ENCODE results near the gene WWP2.

Gene WWP2

DNA sequence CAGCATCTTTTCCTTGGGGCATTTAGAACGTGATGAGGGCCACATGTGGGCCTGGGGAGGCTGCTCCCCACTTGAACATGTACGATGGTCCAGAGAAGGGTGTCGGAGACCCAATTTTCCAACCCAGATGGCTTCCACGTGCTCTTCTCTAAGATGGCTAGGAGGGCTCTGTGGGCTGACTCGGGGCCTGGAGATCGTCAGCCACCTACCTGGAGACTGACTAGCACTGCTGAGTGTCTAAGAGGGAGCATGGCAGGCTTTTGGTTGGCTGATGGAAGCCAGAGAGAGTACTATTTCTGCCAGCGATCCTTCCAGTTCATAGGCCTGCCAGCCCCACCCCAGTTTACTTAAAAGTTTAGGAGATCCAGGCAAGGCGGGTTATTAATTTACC, 128.8 kb downstream of the WWP2 start:
- no peak for DNase-seq

- no peak for DNase-seq
These were observed 130.2 kb downstream of the WWP2 start for GRCh38 chr16:69892378-69892777.

DNA sequence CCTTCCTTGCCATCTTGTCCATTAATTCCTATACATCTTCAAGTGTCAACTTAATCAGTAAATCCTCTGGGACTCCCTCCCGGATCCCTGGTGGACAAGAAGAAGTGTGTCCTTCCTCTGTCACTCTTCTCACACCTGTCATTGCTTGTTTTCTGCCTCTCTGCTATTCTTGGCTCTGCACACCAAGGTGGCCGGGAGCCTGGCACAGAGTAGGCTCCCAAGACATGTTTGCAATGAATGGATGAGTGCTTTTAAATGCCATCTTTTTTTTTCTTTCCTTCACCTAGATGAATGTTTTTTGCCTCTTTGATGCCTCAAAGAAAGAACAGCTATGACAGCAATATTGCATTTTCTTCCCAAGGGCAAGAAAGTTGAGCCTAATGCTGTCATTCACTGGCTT, 131.0 kb downstream of the WWP2 start:
- no peak for DNase-seq

- DNase-seq, result no peak
These were observed 132.5 kb downstream of the WWP2 start for GRCh38 chr16:69894676-69895075.

- DNase-seq, result no peak
These were observed 141.8 kb downstream of the WWP2 start for GRCh38 chr16:69903865-69904415.

GRCh38 chr16:69904495-69905170, 142.5 kb downstream of the WWP2 start:
- no peak for DNase-seq

DNA sequence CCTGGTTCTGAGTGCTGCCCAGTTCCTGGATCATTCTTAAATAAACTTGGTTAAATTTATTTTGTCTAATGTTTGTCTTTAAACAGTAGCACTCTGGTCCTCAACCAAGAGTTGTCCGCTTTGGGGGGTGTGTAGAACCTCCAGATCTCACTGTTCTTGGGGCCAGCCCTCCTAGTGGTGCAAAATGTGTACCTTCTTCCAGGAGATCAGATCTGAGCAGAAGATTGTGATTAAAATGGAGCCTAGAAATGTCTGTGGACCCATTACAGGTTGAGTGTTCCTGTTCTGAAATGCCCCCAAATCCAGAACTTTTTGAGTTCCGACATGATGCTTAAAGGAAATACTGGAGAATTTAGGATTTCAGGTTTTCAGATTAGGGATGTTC, 143.0 kb downstream of the WWP2 start:
- DNase-seq, result no peak

GRCh38 chr16:69906838-69907401, 144.8 kb downstream of the WWP2 start:
- no peak for DNase-seq

- DNase-seq, result no peak
These were observed 146.9 kb downstream of the WWP2 start for GRCh38 chr16:69909043-69909442.

GRCh38 chr16:69909760-69910159, 147.6 kb downstream of the WWP2 start:
- no peak for DNase-seq

GRCh38 chr16:69910964-69911363, 148.8 kb downstream of the WWP2 start:
- no peak for DNase-seq

DNA sequence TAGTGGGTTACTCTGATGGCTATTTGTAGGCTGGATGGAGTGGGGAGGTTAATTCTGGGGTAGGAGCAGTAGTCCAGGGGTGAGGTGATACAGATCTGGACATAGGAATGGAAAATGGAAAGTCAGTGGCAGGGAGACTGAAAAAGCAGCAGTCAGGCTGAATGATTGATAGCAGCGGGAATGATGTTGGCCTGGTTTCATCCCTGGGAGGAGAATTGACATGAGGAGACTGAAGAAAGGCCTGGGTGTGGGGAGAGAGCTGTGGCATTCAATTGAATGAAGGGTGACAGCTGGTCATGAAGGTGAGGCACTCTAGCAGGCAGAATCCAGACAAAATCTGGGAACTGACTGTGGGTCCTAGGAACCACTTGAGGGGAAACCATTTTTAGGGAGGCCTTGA, 154.3 kb downstream of the WWP2 start:
- no peak for DNase-seq

DNA sequence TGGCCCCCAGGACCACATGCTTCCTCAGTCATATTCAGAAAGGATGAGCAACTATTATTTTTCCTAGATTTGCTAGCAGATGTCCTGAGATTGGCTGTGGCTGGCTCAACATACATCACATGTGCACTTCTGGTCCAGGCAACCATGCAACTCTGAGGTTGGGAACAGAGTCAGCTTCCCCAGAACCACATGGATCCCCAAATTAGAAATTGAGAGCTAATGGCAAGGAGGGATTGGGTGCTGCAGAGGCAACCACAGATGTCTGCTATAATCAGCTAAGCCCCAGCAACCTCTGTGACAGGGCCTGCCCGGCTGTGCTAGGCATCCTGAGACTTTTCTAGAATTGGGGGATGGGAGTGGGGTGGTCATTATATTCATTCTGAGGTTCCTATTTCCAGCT, 155.2 kb downstream of the WWP2 start:
- no peak for DNase-seq

DNA sequence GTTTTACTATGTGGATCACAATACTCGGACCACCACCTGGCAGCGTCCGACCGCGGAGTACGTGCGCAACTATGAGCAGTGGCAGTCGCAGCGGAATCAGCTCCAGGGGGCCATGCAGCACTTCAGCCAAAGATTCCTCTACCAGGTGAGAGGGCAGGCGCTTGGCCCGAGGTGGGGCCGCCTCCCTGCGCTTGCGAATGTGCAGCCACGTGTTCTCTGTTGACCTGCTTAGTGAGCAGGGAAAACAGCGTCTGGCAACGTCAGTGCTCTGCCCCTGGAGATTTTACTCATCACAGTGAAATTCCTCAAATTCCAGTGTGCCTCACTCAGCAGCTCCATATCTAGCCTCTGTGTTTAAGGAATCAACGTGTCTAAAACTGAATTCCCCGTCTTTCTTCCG, 155.6 kb downstream of the WWP2 start:
- no peak for DNase-seq

- no peak for DNase-seq
These were observed 156.1 kb downstream of the WWP2 start for GRCh38 chr16:69918241-69918640.

- DNase-seq, result no peak
These were observed 159.0 kb downstream of the WWP2 start for GRCh38 chr16:69921127-69921526.

- no peak for DNase-seq
These were observed 160.1 kb downstream of the WWP2 start for GRCh38 chr16:69922200-69922599.

GRCh38 chr16:69924041-69924775, 162.1 kb downstream of the WWP2 start:
- DNase-seq, result no peak

DNA sequence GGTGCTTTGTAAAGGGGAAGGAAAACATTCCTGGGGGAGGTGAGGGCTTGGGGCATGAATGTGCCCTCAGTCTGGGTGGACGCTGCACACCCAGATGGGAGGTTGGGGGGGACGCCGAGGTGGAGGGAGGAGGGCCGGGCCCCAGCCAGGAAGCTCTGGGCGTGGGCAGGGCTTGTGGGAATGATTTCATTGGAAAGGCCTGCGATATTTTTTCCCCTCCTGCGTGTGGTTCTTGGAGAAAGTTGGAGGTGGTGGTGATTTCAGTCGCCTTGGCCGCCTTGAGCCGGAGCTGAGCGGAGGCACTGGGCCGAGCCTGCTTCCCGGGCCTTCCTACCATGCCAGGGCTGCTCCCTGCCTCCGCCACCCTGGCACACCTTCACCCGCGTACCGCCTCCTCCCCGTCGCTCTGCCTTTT, 162.7 kb downstream of the WWP2 start:
- no peak for DNase-seq

DNA sequence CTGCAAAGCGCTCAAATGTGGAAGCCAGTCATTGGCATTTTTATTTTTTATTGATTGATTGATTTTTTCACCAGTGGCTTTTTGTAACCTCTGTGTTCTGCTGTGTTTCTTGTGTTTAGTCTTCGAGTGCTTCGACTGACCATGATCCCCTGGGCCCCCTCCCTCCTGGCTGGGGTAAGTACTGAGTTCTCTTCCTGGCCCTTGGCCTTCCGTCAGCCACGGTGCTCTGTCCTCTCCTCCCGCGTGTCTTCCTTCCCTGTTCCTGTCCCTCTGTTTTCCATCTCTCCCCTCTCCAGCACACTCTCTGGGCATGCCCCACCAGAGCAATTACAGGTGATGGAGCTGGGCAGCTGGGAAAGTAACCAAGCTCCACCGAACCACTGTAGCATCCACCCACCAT, 163.2 kb downstream of the WWP2 start:
- no peak for DNase-seq

DNA sequence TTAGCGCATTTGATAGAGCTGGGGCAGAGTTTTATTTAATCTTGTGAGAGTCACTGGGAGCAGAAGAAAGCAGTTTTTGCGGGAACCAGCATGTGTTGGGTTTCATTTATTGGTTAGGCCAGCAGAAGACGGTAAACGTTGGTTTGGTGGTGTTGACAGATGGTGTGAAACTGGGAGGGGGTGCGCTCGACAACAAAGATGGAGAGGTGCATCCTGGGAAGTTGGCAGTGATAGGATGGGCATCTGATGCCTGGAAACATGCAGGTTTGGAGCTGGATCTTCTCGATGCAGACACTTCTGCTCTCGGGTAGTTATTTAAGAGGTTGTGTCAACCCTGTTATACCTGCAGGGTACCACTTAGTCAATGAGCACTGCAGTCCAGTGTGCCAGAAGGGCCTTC, 164.1 kb downstream of the WWP2 start:
- no peak for DNase-seq

DNA sequence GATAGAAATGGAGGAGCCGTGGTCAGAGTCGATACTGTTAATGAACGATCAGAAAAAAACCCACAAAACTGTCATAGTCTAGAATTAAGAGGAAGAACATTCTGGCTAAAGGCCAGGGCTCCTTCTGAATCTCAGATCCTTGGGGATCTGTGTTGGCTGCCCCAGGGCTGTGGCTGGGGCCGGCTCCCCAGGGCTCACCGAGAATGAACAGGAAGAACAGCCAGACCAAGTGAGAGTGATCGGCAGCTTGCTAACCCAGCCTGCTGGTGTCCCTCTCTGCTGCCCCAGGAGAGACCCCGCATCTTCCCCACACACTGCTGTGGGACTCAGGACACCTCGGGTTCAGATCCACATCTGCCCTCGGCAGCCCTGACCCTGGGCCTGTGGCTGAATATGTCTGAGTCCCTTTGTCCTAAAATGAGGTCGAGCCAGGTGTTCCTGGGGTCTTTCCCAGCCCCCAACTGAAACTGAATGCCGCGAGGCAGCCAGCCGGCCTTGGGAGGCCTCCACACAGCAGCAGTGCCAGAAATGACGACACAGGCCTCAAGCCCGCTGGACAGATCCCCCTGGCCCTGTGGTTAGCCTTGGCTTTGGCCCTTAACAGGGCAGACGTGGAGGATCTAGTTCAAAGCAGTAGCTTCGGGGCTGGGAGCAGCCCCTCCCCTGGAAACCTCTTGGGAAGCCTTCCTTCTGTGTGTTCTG, 165.1 kb downstream of the WWP2 start:
- DNase-seq, result no peak

- no peak for DNase-seq
These were observed 166.8 kb downstream of the WWP2 start for GRCh38 chr16:69928856-69929400.
